ENCODE data around the gene CALML4.

DNA sequence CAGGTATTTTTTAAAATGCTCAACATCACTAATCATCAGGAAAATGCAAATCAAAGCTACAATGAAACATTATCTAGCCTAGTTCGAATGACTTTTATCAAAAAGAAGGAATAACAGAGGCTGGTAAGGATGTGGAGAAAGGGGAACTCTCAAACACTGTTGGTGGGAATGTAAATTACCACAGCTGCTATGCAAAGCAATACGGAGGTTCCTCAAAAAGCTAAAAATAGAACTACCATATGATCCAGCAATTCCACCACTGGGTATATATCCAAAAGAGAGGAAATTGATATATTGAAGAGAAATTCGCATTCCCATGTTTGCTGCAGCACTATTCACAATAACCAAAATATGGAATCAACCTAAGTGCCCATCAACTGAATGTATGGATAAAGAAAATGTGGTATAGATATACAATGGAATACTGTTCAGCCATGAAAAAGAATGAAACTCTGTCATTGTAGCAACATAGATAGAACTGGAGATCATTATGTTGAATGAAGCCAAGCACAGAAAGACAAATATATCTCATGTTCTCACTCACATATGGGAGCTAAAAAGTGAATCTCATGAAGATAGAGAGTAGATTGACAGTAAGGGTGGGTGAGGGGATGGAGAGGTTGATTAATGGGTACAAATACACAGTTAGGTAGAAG, 44.1 kb upstream of the CALML4 start:
- TF ChIP-seq JUN (IDR thresholded peaks at IDR 0.05; ENCODE audit: borderline replicate concordance, insufficient read depth, insufficient read length, low read depth) (no peak), POLR2AphosphoS5 (IDR thresholded peaks at IDR 0.05; ENCODE audit: insufficient read depth, low read depth, low read length) (no peak), MYC (IDR thresholded peaks at IDR 0.05; ENCODE audit: low read depth, low read length) (no peak)
- TF ChIP-seq, protein P1, sequence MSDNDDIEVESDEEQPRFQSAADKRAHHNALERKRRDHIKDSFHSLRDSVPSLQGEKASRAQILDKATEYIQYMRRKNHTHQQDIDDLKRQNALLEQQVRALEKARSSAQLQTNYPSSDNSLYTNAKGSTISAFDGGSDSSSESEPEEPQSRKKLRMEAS (IDR thresholded peaks at IDR 0.05; ENCODE audit: insufficient read depth, insufficient read length) = no peak

Measured in endothelial cell of umbilical vein (primary cell).